Airway epithelial cell (primary cell): ENCODE measurements around the gene PTPN3. TPM values are rescaled to one million over a fixed set of nuclear protein-coding genes. Genes with fewer than 3 reads are reported as not detected.

Source experiments
- total RNA-seq: library from RNA; depleted of rRNA; stranded (reverse); fragments of >200 nt; gene quantifications from 2 replicates; pipeline ENCODE4 v1.2.3, GENCODE V29; 2015

The PTPN3 gene, protein sequence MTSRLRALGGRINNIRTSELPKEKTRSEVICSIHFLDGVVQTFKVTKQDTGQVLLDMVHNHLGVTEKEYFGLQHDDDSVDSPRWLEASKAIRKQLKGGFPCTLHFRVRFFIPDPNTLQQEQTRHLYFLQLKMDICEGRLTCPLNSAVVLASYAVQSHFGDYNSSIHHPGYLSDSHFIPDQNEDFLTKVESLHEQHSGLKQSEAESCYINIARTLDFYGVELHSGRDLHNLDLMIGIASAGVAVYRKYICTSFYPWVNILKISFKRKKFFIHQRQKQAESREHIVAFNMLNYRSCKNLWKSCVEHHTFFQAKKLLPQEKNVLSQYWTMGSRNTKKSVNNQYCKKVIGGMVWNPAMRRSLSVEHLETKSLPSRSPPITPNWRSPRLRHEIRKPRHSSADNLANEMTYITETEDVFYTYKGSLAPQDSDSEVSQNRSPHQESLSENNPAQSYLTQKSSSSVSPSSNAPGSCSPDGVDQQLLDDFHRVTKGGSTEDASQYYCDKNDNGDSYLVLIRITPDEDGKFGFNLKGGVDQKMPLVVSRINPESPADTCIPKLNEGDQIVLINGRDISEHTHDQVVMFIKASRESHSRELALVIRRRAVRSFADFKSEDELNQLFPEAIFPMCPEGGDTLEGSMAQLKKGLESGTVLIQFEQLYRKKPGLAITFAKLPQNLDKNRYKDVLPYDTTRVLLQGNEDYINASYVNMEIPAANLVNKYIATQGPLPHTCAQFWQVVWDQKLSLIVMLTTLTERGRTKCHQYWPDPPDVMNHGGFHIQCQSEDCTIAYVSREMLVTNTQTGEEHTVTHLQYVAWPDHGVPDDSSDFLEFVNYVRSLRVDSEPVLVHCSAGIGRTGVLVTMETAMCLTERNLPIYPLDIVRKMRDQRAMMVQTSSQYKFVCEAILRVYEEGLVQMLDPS
- total RNA-seq: 13.4 and 15.9 TPM in 2 replicates

DNA sequence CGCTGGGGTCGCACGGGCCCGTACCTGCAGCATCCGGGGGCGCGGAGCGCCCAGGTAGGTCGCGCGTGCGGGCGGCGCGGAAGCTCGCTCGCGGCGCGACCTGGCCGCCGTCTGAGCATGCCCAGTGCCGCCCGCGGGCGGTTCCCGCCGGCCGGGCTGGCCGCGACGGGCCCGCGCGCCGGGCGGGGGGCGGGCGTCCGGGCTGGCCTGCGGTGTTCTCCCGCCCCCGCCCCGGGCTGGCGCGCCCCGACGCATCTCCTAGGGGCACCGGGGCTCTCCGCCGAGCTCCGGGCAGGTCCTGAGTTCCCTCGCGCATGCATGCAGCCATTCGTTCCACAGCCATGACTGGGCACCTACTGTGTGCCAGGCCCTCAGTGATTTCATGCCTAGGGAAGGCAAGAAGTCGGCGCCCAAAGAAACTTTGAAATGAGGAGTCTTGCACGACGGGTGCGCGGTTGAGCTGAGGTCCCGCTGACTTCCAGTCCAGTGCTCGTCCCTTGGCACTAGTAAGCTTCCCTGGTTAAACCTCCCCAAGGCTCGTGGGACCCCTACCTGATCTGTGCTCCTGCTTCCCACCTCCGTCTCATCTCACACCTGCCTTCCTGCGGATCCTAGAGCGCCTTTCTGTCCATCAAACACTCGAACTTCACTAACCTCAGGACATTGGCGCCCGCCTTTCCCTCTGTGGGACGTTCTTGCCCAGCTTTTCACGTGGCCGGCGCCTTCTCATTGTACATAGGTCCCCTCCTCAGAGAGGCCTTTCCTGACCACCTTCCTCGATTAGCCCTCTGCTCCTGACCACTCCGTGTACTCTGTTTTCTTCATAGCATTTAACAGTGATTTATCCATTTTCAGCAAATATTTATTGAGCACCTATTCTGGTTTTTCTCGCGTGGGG is at the start of gene PTPN3:
TSS of gene PTPN3 (minus strand) at position 113 of the 898 bp plus-strand sequence. CDS start 34,873 bp downstream, outside the sequence.

Other genes starting within 250 kb of the PTPN3 start
- gene EPB41L4B, start 177.2 kb downstream of the PTPN3 start, total RNA-seq: 17.4 and 19.0 TPM in 2 replicates